ENCODE measurements around the gene CABP1.
"Not testable (repeated sequence)": the region's sequence is repeated elsewhere in the genome, so short reads cannot be mapped to it uniquely, and the experiment has no call there.

CABP1 gene

GRCh38 chr12:120598674-120599463 lies 41.6 kb upstream of the CABP1 start:
- no peak for DNase-seq (ENCODE audit: low read depth)

GRCh38 chr12:120599672-120600552 lies 40.5 kb upstream of the CABP1 start:
- in situ Hi-C loops (cut with HindIII; ENCODE audit: low sequenced_read_pairs): loop anchor here (25.0 kb wide), 1 partner anchor 112 kb away; the partner anchor contains the start of gene UNC119B

More at GRCh38 chr12:120598674-120599463, 41.6 kb upstream of the CABP1 start:
- in situ Hi-C loops (cut with HindIII; ENCODE audit: low sequenced_read_pairs): loop anchor here (25.0 kb wide), 1 partner anchor 113 kb away; the partner anchor contains the start of gene UNC119B
- TF ChIP-seq, protein P1, sequence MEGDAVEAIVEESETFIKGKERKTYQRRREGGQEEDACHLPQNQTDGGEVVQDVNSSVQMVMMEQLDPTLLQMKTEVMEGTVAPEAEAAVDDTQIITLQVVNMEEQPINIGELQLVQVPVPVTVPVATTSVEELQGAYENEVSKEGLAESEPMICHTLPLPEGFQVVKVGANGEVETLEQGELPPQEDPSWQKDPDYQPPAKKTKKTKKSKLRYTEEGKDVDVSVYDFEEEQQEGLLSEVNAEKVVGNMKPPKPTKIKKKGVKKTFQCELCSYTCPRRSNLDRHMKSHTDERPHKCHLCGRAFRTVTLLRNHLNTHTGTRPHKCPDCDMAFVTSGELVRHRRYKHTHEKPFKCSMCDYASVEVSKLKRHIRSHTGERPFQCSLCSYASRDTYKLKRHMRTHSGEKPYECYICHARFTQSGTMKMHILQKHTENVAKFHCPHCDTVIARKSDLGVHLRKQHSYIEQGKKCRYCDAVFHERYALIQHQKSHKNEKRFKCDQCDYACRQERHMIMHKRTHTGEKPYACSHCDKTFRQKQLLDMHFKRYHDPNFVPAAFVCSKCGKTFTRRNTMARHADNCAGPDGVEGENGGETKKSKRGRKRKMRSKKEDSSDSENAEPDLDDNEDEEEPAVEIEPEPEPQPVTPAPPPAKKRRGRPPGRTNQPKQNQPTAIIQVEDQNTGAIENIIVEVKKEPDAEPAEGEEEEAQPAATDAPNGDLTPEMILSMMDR (IDR thresholded peaks at IDR 0.05; ENCODE audit: low read depth, low read length, missing control alignments): no peak
- H3K4me3 ChIP-seq (ENCODE audit: low read depth, low read length): no peak overlapping the region

DNA sequence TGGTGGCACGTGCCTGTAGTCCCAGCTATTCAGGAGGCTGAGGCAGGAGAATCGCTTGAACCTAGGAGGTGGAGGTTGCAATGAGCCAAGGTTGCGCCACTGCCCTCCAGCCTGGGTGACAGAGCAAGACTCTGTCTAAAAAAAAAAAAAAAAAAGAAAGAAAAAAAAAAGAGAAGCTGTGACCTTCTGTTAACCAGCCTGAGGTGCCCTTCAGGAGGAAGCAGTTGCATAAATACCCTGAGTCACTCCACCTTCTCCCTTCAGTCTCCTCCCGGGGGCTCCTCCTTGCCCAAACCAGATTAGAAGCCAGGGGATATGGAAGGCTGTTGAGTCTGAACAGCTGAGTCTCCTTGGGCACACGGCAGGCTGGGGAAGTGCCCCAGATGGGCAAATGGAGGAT lies 38.0 kb upstream of the CABP1 start:
- DNase-seq (ENCODE audit: low read depth); in situ Hi-C loops (cut with HindIII; ENCODE audit: low sequenced_read_pairs); H3K4me3 ChIP-seq (ENCODE audit: low read depth, low read length): not testable (repeated sequence)

More at GRCh38 chr12:120599672-120600552, 40.5 kb upstream of the CABP1 start:
- H3K4me3 ChIP-seq (ENCODE audit: low read depth, low read length): no peak overlapping the region
- no peak for DNase-seq (ENCODE audit: low read depth)
- TF ChIP-seq, protein P1 (IDR thresholded peaks at IDR 0.05; ENCODE audit: low read depth, low read length, missing control alignments): no peak

- DNase-seq (ENCODE audit: low read depth): no peak
- in situ Hi-C loops (cut with HindIII; ENCODE audit: low sequenced_read_pairs): no loop called here
- H3K4me3 ChIP-seq (ENCODE audit: low read depth, low read length): no peak overlapping the region
- TF ChIP-seq, protein P1 (IDR thresholded peaks at IDR 0.05; ENCODE audit: low read depth, low read length, missing control alignments): no peak
Measured at GRCh38 chr12:120610560-120610959, 29.9 kb upstream of the CABP1 start.

DNA sequence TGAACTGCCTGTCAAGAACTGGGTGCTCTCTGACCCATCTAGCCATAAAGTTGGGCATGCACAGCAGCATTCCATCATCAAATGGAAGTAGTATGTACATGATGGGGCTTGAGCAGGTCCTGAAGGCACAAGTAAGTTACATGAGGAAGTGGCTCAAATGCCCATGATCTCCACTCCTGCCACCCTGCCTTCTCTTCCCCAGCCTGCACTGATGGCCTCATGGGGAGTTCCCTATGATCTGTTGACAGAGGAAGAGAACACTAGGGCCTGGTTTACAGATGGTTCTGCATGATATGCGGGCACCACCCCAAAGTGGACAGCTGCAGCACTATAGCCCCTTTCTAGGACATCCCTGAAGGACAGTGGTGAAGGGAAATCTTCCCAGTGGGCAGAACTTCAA lies 28.9 kb upstream of the CABP1 start:
- H3K4me3 ChIP-seq (ENCODE audit: low read depth, low read length); DNase-seq (ENCODE audit: low read depth); in situ Hi-C loops (cut with HindIII; ENCODE audit: low sequenced_read_pairs): not testable (repeated sequence)

GRCh38 chr12:120614848-120615247 lies 25.6 kb upstream of the CABP1 start:
- TF ChIP-seq, protein P1 (IDR thresholded peaks at IDR 0.05; ENCODE audit: low read depth, low read length, missing control alignments): no peak
- in situ Hi-C loops (cut with HindIII; ENCODE audit: low sequenced_read_pairs): no loop called here

GRCh38 chr12:120617193-120617592 lies 23.2 kb upstream of the CABP1 start:
- in situ Hi-C loops (cut with HindIII; ENCODE audit: low sequenced_read_pairs); DNase-seq (ENCODE audit: low read depth); H3K4me3 ChIP-seq (ENCODE audit: low read depth, low read length): not testable (repeated sequence)

More at GRCh38 chr12:120614848-120615247, 25.6 kb upstream of the CABP1 start:
- no peak for DNase-seq (ENCODE audit: low read depth)
- H3K4me3 ChIP-seq (ENCODE audit: low read depth, low read length): no peak overlapping the region

DNA sequence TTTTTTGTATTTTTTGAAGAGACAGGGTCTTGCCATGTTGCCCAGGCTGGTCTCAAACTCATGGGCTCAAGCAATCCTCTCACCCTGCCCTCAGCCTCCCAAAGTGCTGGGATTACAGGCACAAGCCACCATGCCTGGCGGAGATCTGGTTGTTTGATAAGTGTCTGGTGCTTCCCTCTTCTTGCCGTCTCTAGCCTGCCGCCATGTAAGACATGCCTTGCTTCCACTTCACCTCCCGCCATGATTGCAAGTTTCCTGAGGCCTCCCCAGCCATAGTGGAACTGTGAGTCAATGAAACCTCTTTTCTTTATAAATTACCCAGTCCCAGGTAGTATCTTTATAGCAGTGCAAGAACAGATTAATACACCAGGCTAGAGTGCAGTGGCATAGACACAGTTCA lies 22.7 kb upstream of the CABP1 start:
- H3K4me3 ChIP-seq (ENCODE audit: low read depth, low read length); DNase-seq (ENCODE audit: low read depth); in situ Hi-C loops (cut with HindIII; ENCODE audit: low sequenced_read_pairs): not testable (repeated sequence)

All from astrocyte of the cerebellum (primary cell).